ENCODE measurements around the gene SGMS1. TPM values are rescaled to one million over a fixed set of nuclear protein-coding genes. Genes with fewer than 3 reads are reported as not detected.

SGMS1 gene
- total RNA-seq, 4 donors from 2014 or later = 153 to 235 (median 186) TPM

DNA sequence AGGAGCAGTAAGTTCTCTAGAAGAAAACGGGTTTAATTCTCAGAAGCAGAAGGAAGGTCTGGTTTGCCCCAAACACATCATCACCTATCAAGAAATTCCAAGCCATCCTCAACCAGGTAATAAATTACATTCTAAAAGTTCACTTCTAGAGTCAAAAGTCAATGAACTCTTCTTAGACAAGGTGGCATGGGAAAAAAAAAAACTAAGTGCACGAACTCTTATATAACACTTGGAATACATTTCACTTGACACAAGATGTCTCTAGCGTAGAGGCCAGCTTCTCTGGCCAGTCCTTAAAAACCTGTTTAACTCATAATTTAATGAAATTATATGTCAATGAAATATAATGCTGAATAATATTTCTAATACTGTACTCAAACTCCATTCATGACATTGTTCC lies 200.3 kb downstream of the SGMS1 start:
- 94 to 95% methylated on average over 3 of the region's 3 CpGs for WGBS, 2 donors
- intact Hi-C loops (cut with DNase I; ENCODE audit: low total_unique reads) = loop anchor here (10.0 kb wide), 1 partner anchor 201 kb away; the partner anchor contains the start of gene SGMS1
- TF ChIP-seq, protein P1, sequence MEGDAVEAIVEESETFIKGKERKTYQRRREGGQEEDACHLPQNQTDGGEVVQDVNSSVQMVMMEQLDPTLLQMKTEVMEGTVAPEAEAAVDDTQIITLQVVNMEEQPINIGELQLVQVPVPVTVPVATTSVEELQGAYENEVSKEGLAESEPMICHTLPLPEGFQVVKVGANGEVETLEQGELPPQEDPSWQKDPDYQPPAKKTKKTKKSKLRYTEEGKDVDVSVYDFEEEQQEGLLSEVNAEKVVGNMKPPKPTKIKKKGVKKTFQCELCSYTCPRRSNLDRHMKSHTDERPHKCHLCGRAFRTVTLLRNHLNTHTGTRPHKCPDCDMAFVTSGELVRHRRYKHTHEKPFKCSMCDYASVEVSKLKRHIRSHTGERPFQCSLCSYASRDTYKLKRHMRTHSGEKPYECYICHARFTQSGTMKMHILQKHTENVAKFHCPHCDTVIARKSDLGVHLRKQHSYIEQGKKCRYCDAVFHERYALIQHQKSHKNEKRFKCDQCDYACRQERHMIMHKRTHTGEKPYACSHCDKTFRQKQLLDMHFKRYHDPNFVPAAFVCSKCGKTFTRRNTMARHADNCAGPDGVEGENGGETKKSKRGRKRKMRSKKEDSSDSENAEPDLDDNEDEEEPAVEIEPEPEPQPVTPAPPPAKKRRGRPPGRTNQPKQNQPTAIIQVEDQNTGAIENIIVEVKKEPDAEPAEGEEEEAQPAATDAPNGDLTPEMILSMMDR (IDR thresholded peaks at IDR 0.05) = no peak
- TF ChIP-seq POLR2A (IDR thresholded peaks at IDR 0.05) = no peak
- DNase-seq (ENCODE audit: low spot score in 2 of 2) = no peak
- H3K4me3 ChIP-seq (ENCODE audit: low read depth, poor library complexity, severe bottlenecking) = no peak overlapping the region

DNA sequence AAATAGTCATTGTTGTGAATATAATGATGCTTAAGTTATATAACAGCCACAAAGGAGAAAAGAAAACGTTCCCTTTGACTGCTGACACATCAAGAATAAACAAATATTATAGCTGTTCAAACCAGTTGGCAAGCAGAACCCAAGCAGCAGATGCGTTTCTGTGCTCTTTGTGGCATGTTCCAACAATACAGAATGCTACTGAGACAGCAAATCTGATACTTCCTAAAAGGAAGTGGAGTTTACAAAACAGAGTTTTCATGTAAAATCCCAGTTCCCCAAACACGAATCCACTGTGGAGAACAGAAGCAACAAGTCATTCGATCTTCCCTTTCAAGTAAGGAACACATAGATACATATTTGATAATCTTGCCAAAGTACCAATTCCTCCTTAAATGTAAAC lies 201.5 kb downstream of the SGMS1 start:
- 33 to 38% methylated on average over 4 of the region's 4 CpGs for WGBS, 2 donors
- H3K4me3 ChIP-seq (ENCODE audit: low read depth, poor library complexity, severe bottlenecking) = no peak overlapping the region
- DNase-seq (ENCODE audit: low spot score in 2 of 2) = no peak
- intact Hi-C loops (cut with DNase I; ENCODE audit: low total_unique reads) = loop anchor here (10.0 kb wide), 1 partner anchor 203 kb away; the partner anchor contains the start of gene SGMS1
- TF ChIP-seq POLR2A (IDR thresholded peaks at IDR 0.05) = no peak
- TF ChIP-seq, protein P1 (IDR thresholded peaks at IDR 0.05) = no peak

DNA sequence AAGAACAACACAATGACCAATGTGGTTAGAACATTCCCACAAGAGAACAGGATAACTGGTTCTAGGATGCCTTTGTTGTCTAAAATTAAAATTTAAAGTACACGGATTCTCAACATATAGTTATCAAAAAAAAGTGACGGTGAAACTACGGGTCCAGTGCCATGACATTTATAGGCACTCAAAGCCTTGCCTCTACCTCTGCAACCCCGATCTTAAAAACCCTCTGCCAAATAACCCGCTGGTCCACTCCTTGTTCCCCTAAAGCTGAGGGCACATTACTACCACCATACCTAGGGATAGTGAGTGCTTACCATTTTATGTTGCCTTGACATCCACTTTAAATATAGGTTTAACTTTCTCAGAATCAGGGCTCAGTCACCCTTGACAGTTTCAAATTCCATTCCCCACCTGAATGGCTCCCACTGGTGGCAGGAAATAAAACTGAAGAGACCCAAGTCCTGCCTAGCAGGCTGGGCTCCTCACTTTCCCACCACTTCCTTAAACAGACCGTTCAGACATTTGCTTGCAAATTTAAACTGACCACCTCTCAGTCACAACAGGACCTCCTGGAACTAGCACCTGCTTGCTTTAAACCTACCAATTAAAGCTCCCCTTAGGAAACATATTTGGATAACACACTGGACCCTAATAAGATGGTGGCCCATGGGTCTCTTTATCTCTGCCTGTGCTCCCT lies 202.6 kb downstream of the SGMS1 start:
- intact Hi-C loops (cut with DNase I; ENCODE audit: low total_unique reads) = loop anchor here (10.0 kb wide), 1 partner anchor 204 kb away; the partner anchor contains the start of gene SGMS1
- peak in 1 of 2 donors; percentile 33 for DNase-seq (ENCODE audit: low spot score in 2 of 2)
- 80 to 86% methylated on average over 6 of the region's 6 CpGs for WGBS, 2 donors
- TF ChIP-seq POLR2A (IDR thresholded peaks at IDR 0.05) = no peak
- no peak overlapping the region for H3K4me3 ChIP-seq (ENCODE audit: low read depth, poor library complexity, severe bottlenecking)

GRCh38 chr10:50420196-50420595 lies 203.6 kb downstream of the SGMS1 start:
- WGBS, 2 donors = 79 to 83% methylated on average over 6 of the region's 6 CpGs
- TF ChIP-seq, protein P1 (IDR thresholded peaks at IDR 0.05) = no peak
- no peak for TF ChIP-seq POLR2A (IDR thresholded peaks at IDR 0.05)
- intact Hi-C loops (cut with DNase I; ENCODE audit: low total_unique reads) = loop anchor here (10.0 kb wide), 1 partner anchor 205 kb away; the partner anchor contains the start of gene SGMS1
- no peak for DNase-seq (ENCODE audit: low spot score in 2 of 2)
- no peak overlapping the region for H3K4me3 ChIP-seq (ENCODE audit: low read depth, poor library complexity, severe bottlenecking)

- WGBS, 2 donors = 59 to 63% methylated on average over 3 of the region's 3 CpGs
- intact Hi-C loops (cut with DNase I; ENCODE audit: low total_unique reads) = loop anchor here (10.0 kb wide), 1 partner anchor 205 kb away; the partner anchor contains the start of gene SGMS1
Observed at GRCh38 chr10:50419756-50420155, 204.0 kb downstream of the SGMS1 start.

DNA sequence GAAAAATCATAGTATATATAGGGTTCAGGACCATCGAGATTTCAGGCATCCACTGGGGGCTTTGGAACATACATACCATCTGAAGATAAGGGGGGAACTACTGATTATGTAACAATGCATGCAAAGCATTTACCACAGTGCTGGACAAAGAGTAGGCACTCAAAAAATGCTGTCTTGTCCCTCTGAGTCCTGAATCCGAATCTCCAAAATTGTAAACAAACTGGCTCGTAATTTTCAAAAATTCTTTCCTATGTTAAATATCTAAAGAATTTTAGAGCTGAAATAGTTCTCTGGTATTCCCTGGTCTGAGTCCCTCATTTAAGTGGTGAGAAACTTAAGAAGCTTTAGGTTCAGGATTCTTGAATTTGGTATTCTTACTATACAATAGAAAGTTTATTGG lies 204.7 kb downstream of the SGMS1 start:
- H3K4me3 ChIP-seq (ENCODE audit: low read depth, poor library complexity, severe bottlenecking) = no peak overlapping the region
- intact Hi-C loops (cut with DNase I; ENCODE audit: low total_unique reads) = no loop called here
- no peak for TF ChIP-seq POLR2A (IDR thresholded peaks at IDR 0.05)
- TF ChIP-seq, protein P1 (IDR thresholded peaks at IDR 0.05) = no peak
- WGBS, 2 donors = 60 to 82% methylated on average over 3 of the region's 3 CpGs
- no peak for DNase-seq (ENCODE audit: low spot score in 2 of 2)

More at GRCh38 chr10:50419756-50420155, 204.0 kb downstream of the SGMS1 start:
- H3K4me3 ChIP-seq (ENCODE audit: low read depth, poor library complexity, severe bottlenecking) = no peak overlapping the region
- no peak for TF ChIP-seq POLR2A (IDR thresholded peaks at IDR 0.05)
- TF ChIP-seq, protein P1 (IDR thresholded peaks at IDR 0.05) = no peak
- DNase-seq (ENCODE audit: low spot score in 2 of 2) = no peak
